ENCODE results near the gene SIM2. TPM values are rescaled to one million over a fixed set of nuclear protein-coding genes. Genes with fewer than 3 reads are reported as not detected.
"Not testable (repeated sequence)": the region's sequence is repeated elsewhere in the genome, so short reads cannot be mapped to it uniquely, and the experiment has no call there.

SIM2 gene, protein sequence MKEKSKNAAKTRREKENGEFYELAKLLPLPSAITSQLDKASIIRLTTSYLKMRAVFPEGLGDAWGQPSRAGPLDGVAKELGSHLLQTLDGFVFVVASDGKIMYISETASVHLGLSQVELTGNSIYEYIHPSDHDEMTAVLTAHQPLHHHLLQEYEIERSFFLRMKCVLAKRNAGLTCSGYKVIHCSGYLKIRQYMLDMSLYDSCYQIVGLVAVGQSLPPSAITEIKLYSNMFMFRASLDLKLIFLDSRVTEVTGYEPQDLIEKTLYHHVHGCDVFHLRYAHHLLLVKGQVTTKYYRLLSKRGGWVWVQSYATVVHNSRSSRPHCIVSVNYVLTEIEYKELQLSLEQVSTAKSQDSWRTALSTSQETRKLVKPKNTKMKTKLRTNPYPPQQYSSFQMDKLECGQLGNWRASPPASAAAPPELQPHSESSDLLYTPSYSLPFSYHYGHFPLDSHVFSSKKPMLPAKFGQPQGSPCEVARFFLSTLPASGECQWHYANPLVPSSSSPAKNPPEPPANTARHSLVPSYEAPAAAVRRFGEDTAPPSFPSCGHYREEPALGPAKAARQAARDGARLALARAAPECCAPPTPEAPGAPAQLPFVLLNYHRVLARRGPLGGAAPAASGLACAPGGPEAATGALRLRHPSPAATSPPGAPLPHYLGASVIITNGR
- not detected in 2 replicates for total RNA-seq (2014; rRNA removed; shearing (Covaris generic))
- 0.14 TPM in 2 replicates for polyA plus RNA-seq (2016; fragmentation: Nextera tagmentation; extraction: Ambion mirVana)

DNA sequence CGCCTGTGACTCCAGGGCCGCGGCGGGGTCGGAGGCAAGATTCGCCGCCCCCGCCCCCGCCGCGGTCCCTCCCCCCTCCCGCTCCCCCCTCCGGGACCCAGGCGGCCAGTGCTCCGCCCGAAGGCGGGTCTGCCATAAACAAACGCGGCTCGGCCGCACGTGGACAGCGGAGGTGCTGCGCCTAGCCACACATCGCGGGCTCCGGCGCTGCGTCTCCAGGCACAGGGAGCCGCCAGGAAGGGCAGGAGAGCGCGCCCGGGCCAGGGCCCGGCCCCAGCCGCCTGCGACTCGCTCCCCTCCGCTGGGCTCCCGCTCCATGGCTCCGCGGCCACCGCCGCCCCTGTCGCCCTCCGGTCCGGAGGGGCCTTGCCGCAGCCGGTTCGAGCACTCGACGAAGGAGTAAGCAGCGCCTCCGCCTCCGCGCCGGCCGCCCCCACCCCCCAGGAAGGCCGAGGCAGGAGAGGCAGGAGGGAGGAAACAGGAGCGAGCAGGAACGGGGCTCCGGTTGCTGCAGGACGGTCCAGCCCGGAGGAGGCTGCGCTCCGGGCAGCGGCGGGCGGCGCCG, at the start of gene SIM2:
Gene SIM2, plus strand, starts transcription at position 135 of the 565 bp plus-strand sequence. CDS start 632 bp downstream, outside the sequence.
- Histone ChIP-seq H4K20me1 (ENCODE audit: insufficient read depth) (no peaks in the 10 kb centered on the region), H3K36me3 (ENCODE audit: low read depth) (no peaks in the 10 kb centered on the region), H3K9me2 (ENCODE audit: insufficient read depth) (no peaks in the 10 kb centered on the region), H2AFZ (no peak within 1 kb of the TSS), H3K4me1 (ENCODE audit: insufficient read depth) (no peaks in the 10 kb centered on the region), H3K27me3 (replicated peaks; ENCODE audit: insufficient read depth) (peaks cover 94% of the 10 kb centered on the region), H3K79me2 (ENCODE audit: insufficient read depth) (no peaks in the 10 kb centered on the region), H3K4me3 (peak within 1 kb of the TSS; percentile 33; the same call in 1 of the 2 replicates), H3K9me3 (ENCODE audit: low read depth) (no peaks in the 10 kb centered on the region), H3K4me2 (ENCODE audit: unreplicated experiment) (no peak within 1 kb of the TSS), H3K9ac (no peak within 1 kb of the TSS), H3F3A (ENCODE audit: insufficient read depth) (no peaks in the 10 kb centered on the region), H3K27ac (no peak within 1 kb of the TSS)
- in situ Hi-C loops (cut with MboI): no loop called here
- DNase-seq: peak; percentile 53
- TF ChIP-seq EZH2phosphoT487 (IDR thresholded peaks at IDR 0.05; ENCODE audit: insufficient read depth, low read depth) (peak; percentile 46; the same call in 1 of the 2 replicates), EZH2 (IDR thresholded peaks at IDR 0.05; ENCODE audit: insufficient read depth, poor library complexity, severe bottlenecking) (peak; percentile 78)
- WGBS, 2 experiments (ENCODE audit: low coverage in 1 of 2, low lambda C conversion rate in 2 of 2, missing lambda C conversion rate in 2 of 2): 3 to 4% methylated on average over 26 to 39 of the region's 70 CpGs

DNA sequence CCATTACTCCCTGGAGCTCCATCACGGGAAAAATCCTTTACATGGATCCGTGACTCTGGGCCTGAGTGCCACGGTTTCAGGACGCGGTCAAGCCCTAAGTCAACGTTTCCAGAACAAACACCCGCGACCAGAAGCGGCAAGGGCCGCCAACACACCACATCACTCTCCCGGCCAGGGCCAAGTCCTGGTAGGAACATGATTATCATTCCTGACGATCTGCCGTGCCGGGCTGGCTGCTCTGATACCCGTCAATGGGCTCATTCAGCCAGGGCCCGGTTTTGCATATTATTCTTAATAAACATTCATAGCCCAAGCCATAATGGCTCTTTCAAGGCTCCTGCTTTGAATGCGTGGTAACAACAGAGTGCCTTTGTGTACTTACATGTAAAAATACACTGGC, 44.6 kb upstream of the SIM2 start:
- 71 to 78% methylated on average over 17 of the region's 17 CpGs for WGBS, 2 experiments (ENCODE audit: low coverage in 1 of 2, low lambda C conversion rate in 2 of 2, missing lambda C conversion rate in 2 of 2)
- Histone ChIP-seq H3K9me2 (ENCODE audit: insufficient read depth) (no peaks in the 10 kb centered on the region), H4K20me1 (ENCODE audit: insufficient read depth) (no peaks in the 10 kb centered on the region), H3K27ac (no peak overlapping the region), H3K9ac (no peak overlapping the region), H3K36me3 (ENCODE audit: low read depth) (no peaks in the 10 kb centered on the region), H3K4me3 (no peak overlapping the region), H3K27me3 (replicated peaks; ENCODE audit: insufficient read depth) (peaks cover 28% of the 10 kb centered on the region), H3K4me1 (ENCODE audit: insufficient read depth) (no peaks in the 10 kb centered on the region), H3K79me2 (ENCODE audit: insufficient read depth) (no peaks in the 10 kb centered on the region), H3K4me2 (ENCODE audit: unreplicated experiment) (no peak overlapping the region), H3K9me3 (ENCODE audit: low read depth) (no peaks in the 10 kb centered on the region), H3F3A (ENCODE audit: insufficient read depth) (no peaks in the 10 kb centered on the region), H2AFZ (no peak overlapping the region)
- DNase-seq: no peak
- in situ Hi-C loops (cut with MboI): no loop called here
- no peak for TF ChIP-seq EZH2 (IDR thresholded peaks at IDR 0.05; ENCODE audit: insufficient read depth, poor library complexity, severe bottlenecking)

DNA sequence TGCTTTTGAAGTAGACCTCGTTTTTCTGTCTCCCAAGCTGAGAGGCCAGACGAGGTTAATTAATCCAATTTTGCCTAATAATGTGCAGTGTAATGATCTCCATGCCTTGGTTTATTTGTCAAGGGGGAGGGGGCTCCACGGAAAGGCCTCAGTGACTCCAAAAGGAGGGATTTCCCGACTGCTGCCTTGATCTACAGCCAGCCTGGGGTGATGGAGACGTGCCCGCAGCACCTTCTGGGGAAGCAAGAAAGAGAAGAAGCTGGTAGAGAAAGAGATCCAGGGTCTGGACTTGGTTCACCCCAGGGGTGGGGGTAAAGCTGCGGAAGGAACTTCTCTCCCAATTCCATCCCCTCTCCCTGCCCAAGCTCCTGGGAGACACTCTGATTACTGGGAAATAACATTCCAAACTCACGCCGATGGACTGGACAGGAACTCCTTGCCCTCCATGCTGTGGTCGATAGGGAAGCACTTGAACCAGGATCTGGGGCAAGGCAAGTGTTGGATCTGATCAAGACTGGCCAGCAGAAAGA, 44.1 kb upstream of the SIM2 start:
- Histone ChIP-seq H3K9ac (no peak overlapping the region), H3K4me2 (ENCODE audit: unreplicated experiment) (no peak overlapping the region), H3K9me3 (ENCODE audit: low read depth) (no peaks in the 10 kb centered on the region), H3K27ac (no peak overlapping the region), H3F3A (ENCODE audit: insufficient read depth) (no peaks in the 10 kb centered on the region), H3K4me1 (ENCODE audit: insufficient read depth) (no peaks in the 10 kb centered on the region), H2AFZ (no peak overlapping the region), H3K27me3 (replicated peaks; ENCODE audit: insufficient read depth) (peaks cover 29% of the 10 kb centered on the region), H3K36me3 (ENCODE audit: low read depth) (no peaks in the 10 kb centered on the region), H3K9me2 (ENCODE audit: insufficient read depth) (no peaks in the 10 kb centered on the region), H3K79me2 (ENCODE audit: insufficient read depth) (no peaks in the 10 kb centered on the region), H3K4me3 (no peak overlapping the region), H4K20me1 (ENCODE audit: insufficient read depth) (no peaks in the 10 kb centered on the region)
- no peak for DNase-seq
- TF ChIP-seq EZH2phosphoT487 (IDR thresholded peaks at IDR 0.05; ENCODE audit: insufficient read depth, low read depth) (no peak), EZH2 (IDR thresholded peaks at IDR 0.05; ENCODE audit: insufficient read depth, poor library complexity, severe bottlenecking) (no peak)
- whole genome bisulfite sequencing, 2 experiments (ENCODE audit: low coverage in 1 of 2, low lambda C conversion rate in 2 of 2, missing lambda C conversion rate in 2 of 2): 45 to 50% methylated on average over 10 of the region's 10 CpGs
- in situ Hi-C loops (cut with MboI): no loop called here

- no peaks in the 10 kb centered on the region for H3K4me1 ChIP-seq (ENCODE audit: insufficient read depth)
- TF ChIP-seq EZH2 (IDR thresholded peaks at IDR 0.05; ENCODE audit: insufficient read depth, poor library complexity, severe bottlenecking) (no peak), EZH2phosphoT487 (IDR thresholded peaks at IDR 0.05; ENCODE audit: insufficient read depth, low read depth) (no peak)
- no peak overlapping the region for H3K4me2 ChIP-seq (ENCODE audit: unreplicated experiment)
- no peaks in the 10 kb centered on the region for H3K79me2 ChIP-seq (ENCODE audit: insufficient read depth)
- H3K9me3 ChIP-seq (ENCODE audit: low read depth): no peaks in the 10 kb centered on the region
- no peak overlapping the region for H3K27ac ChIP-seq
- no peaks in the 10 kb centered on the region for H3K36me3 ChIP-seq (ENCODE audit: low read depth)
- H3K4me3 ChIP-seq: no peak overlapping the region
- no peak overlapping the region for H3K9ac ChIP-seq
- H2AFZ ChIP-seq: no peak overlapping the region
- no peaks in the 10 kb centered on the region for H4K20me1 ChIP-seq (ENCODE audit: insufficient read depth)
- H3K9me2 ChIP-seq (ENCODE audit: insufficient read depth): no peaks in the 10 kb centered on the region
- peaks cover 39% of the 10 kb centered on the region for H3K27me3 ChIP-seq (replicated peaks; ENCODE audit: insufficient read depth)
- in situ Hi-C loops (cut with MboI): no loop called here
- no peak for DNase-seq
- 76 to 79% methylated on average over 6 of the region's 6 CpGs for WGBS, 2 experiments (ENCODE audit: low coverage in 1 of 2, low lambda C conversion rate in 2 of 2, missing lambda C conversion rate in 2 of 2)
- no peaks in the 10 kb centered on the region for H3F3A ChIP-seq (ENCODE audit: insufficient read depth)
Measured at GRCh38 chr21:36656138-36656537, 42.8 kb upstream of the SIM2 start.

GRCh38 chr21:36657290-36657689, 41.6 kb upstream of the SIM2 start:
- H3F3A ChIP-seq (ENCODE audit: insufficient read depth); H3K27ac ChIP-seq; H3K36me3 ChIP-seq (ENCODE audit: low read depth); H4K20me1 ChIP-seq (ENCODE audit: insufficient read depth); H3K9me3 ChIP-seq (ENCODE audit: low read depth); H2AFZ ChIP-seq; H3K4me3 ChIP-seq; H3K79me2 ChIP-seq (ENCODE audit: insufficient read depth); H3K4me2 ChIP-seq (ENCODE audit: unreplicated experiment); in situ Hi-C loops (cut with MboI); H3K9ac ChIP-seq; H3K4me1 ChIP-seq (ENCODE audit: insufficient read depth); DNase-seq; H3K9me2 ChIP-seq (ENCODE audit: insufficient read depth): not testable (repeated sequence)
- H3K27me3 ChIP-seq (replicated peaks; ENCODE audit: insufficient read depth): peaks cover 39% of the 10 kb centered on the region
- 7 to 12% methylated on average over 1 of the region's 1 CpG for WGBS, 2 experiments (ENCODE audit: low coverage in 1 of 2, low lambda C conversion rate in 2 of 2, missing lambda C conversion rate in 2 of 2)

Data from GM23248 (cell line).